CD4-positive, alpha-beta memory T cell (primary cell): Measurements from ENCODE around the gene TMEM14C. TPM values are rescaled to one million over a fixed set of nuclear protein-coding genes. Genes with fewer than 3 reads are reported as not detected.
A peak's percentile ranks its signal among the peaks of the same experiment; 100 is the strongest.
"Not testable (repeated sequence)": the region's sequence is repeated elsewhere in the genome, so short reads cannot be mapped to it uniquely, and the experiment has no call there.

Experiments used
- CTCF ChIA-PET: fragments of 350-600 bp; sonication (Branson Sonifier 250); formaldehyde crosslinking; loops from one replicate; lab custom pipeline; 2021; ENCODE audit warnings: inconsistent platforms; ENCODE audit not compliant: partially characterized antibody; lab: Charles Lee
- POLR2A ChIA-PET: fragments of 350-600 bp; sonication (Branson Sonifier 250); formaldehyde crosslinking; loops from one replicate; lab custom pipeline; 2021; ENCODE audit not compliant: partially characterized antibody; lab: Charles Lee
- DNase-seq, 5 donors: peaks; one replicate each; pipeline versions ENCODE4 v3.0.0 to v3.0.0-alpha.2; 2020 to 2022; ENCODE audit warnings: mixed read lengths in 1 of 5
- H3K27ac ChIP-seq: one replicate; pipeline ENCODE4 v1.7.0; 2013; ENCODE audit warnings: low read depth, low read length
- H3K27me3 ChIP-seq: 2 replicates; pipeline ENCODE4 v1.7.0; 2013; ENCODE audit warnings: mild to moderate bottlenecking, low read length, moderate library complexity; ENCODE audit not compliant: insufficient read depth
- H3K36me3 ChIP-seq: 2 replicates; pipeline ENCODE4 v1.7.0; 2013; ENCODE audit warnings: mild to moderate bottlenecking, low read length, moderate library complexity; ENCODE audit not compliant: insufficient read depth
- H3K4me1 ChIP-seq: 2 replicates; pipeline ENCODE4 v1.7.0; 2013; ENCODE audit warnings: mild to moderate bottlenecking, low read length, moderate library complexity; ENCODE audit not compliant: insufficient read depth
- H3K4me3 ChIP-seq, 2 donors: one replicate each; pipeline ENCODE4 v1.7.0; 2013; ENCODE audit warnings: low read length in 2 of 2, mild to moderate bottlenecking in 1 of 2
- H3K9me3 ChIP-seq, 2 donors: one replicate each; pipeline ENCODE4 v1.7.0; 2013; ENCODE audit warnings: low read length in 2 of 2, control low read depth in 1 of 2; ENCODE audit not compliant: control insufficient read depth in 1 of 2
- H3K27ac Mint-ChIP-seq, 7 donors: one replicate each; pipeline ENCODE4 v1.8.0; 2020 to 2021; ENCODE audit warnings: mixed read lengths in 7 of 7, mild to moderate bottlenecking in 6 of 7, inconsistent platforms in 3 of 7, moderate library complexity in 3 of 7
- H3K27me3 Mint-ChIP-seq, 2 donors: one replicate each; pipeline ENCODE4 v1.8.0; 2020 to 2021; ENCODE audit warnings: mixed read lengths in 2 of 2
- H3K36me3 Mint-ChIP-seq, 2 donors: one replicate each; pipeline ENCODE4 v1.8.0; 2020 to 2021; ENCODE audit warnings: mixed read lengths in 2 of 2, inconsistent platforms in 1 of 2, mild to moderate bottlenecking in 1 of 2
- H3K4me1 Mint-ChIP-seq, 4 donors: one replicate each; pipeline ENCODE4 v1.8.0; 2020 to 2021; ENCODE audit warnings: mixed read lengths in 4 of 4, mild to moderate bottlenecking in 1 of 4
- H3K4me3 Mint-ChIP-seq, 8 donors: one replicate each; pipeline ENCODE4 v1.8.0; 2020 to 2021; ENCODE audit warnings: mixed read lengths in 8 of 8, mild to moderate bottlenecking in 7 of 8, moderate library complexity in 6 of 8, inconsistent platforms in 3 of 8
- H3K9me3 Mint-ChIP-seq, 8 donors: one replicate each; pipeline ENCODE4 v1.8.0; 2020 to 2021; ENCODE audit warnings: mixed read lengths in 8 of 8, mild to moderate bottlenecking in 5 of 8, inconsistent platforms in 3 of 8, moderate library complexity in 1 of 8
- intact Hi-C: fragments of 100-400 bp; cut with micrococcal nuclease; formaldehyde crosslinking; loops from one replicate; pipeline ENCODE4 v1.15.1; 2023
- polyA plus RNA-seq, 2 donors: library from polyadenylated mRNA; unstranded; fragments of 300-500 nt; fragmentation: Illumina TruSeq; gene quantifications; one replicate each; pipeline ENCODE4 v1.2.3, GENCODE V29; 2021
- total RNA-seq, 2 experiments: library from RNA; stranded (reverse); gene quantifications; one replicate each; pipeline ENCODE4 v1.2.3, GENCODE V29; 2021

The TMEM14C gene
- total and polyA plus RNA-seq, 4 experiments from 2014 or later = 34.1 to 107 (median 63.6) TPM

DNA sequence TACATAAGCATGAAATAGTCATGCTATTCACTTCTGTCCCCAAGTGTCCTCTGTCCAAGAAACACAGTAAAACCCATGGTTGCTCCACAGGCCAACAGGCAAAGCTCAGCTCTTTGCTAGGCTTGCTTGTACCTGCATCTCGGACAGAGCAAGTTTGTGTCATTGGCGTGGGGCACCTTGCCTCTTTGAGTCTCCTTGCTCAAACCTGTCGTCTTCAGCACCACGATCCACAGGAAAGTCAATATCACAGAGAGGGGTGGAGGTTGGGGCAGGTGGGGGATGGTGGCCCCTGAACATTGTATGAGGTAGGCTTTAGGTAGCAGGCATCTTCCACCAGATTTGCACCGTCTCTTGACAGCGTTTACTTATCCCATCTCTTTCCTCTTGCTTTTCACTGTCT is 20.6 kb downstream of the TMEM14C start:
- Mint-ChIP-seq H3K9me3 (peaks cover 0 to 1% (median 0%) of the 10 kb centered on the region in 8 donors), H3K4me3 (no peak overlapping the region), H3K4me1 (peaks cover 7 to 41% (median 19%) of the 10 kb centered on the region in 4 donors), H3K27me3 (no peaks in the 10 kb centered on the region), H3K27ac (no peak overlapping the region), H3K36me3 (peaks cover 0 to 11% of the 10 kb centered on the region in 2 donors)
- H3K9me3 ChIP-seq = no peaks in the 10 kb centered on the region
- H3K4me1 ChIP-seq = peaks cover 15% of the 10 kb centered on the region
- no peak overlapping the region for H3K4me3 ChIP-seq
- no peaks in the 10 kb centered on the region for H3K36me3 ChIP-seq
- CTCF ChIA-PET = no interaction called here
- intact Hi-C loops = no loop called here
- POLR2A ChIA-PET = interaction anchor here (1.1 to 1.6 kb wide), 2 partner anchors 21 to 49 kb away, joined by 3 to 6 read pairs; partner anchors contain the start of genes PAK1IP1 and TMEM14C
- no peak for DNase-seq
- H3K27me3 ChIP-seq = no peaks in the 10 kb centered on the region
- no peak overlapping the region for H3K27ac ChIP-seq

DNA sequence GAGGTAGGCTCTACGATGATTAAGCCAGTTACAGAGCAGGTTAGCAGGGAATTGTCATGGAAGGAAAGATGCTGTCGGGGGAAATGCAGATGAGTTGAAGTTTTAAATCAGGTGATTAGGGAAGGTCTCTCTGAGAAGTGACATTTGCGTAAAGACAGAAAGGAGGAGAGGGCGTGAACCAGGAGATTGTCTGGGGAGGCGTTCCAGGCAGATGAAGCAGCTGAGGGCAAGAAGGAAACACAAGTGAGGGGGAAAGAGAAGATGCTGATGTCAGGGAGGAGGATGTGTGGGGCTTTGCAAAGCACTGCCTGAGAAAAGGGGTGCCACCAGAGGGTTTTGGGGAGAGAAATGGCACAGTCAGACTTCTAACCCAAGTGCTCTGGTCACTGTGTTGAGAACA is 22.2 kb downstream of the TMEM14C start:
- H3K4me3 Mint-ChIP-seq = peak overlapping the region in 4 of 8 donors; percentile 14 to 54 (median 38)
- peaks cover 17 to 57% (median 34%) of the 10 kb centered on the region in 4 donors for H3K4me1 Mint-ChIP-seq
- ChIA-PET POLR2A (no interaction called here), CTCF (no interaction called here)
- Histone ChIP-seq H3K36me3 (no peaks in the 10 kb centered on the region), H3K9me3 (no peaks in the 10 kb centered on the region), H3K4me1 (peaks cover 31% of the 10 kb centered on the region), H3K27ac (no peak overlapping the region), H3K4me3 (no peak overlapping the region), H3K27me3 (no peaks in the 10 kb centered on the region)
- peak overlapping the region in 5 of 7 donors; percentile 2 to 96 (median 25) for H3K27ac Mint-ChIP-seq
- no peak for DNase-seq
- peaks cover 4 to 17% of the 10 kb centered on the region in 2 donors for H3K36me3 Mint-ChIP-seq
- H3K27me3 Mint-ChIP-seq = no peaks in the 10 kb centered on the region
- peaks cover 0 to 1% (median 0%) of the 10 kb centered on the region in 8 donors for H3K9me3 Mint-ChIP-seq
- intact Hi-C loops = loop anchor here (5.0 kb wide), 1 partner anchor 792 kb away; the partner anchor contains the start of gene TMEM170B

DNA sequence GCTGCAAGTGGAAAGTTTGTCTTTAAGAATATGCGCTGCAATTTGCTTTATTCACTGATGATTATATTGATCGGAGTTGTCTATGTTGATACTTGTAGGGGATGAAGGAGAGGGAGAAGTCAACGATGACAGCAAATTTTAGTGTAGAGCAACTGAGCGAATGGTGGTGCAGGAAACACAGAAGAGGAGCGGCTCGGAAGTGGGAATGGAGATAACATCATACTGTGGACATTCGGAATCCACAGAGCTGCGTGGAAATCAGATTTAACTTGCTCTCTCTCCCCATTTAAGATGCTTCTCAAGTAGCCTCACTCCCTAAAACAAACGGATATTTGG is 24.0 kb downstream of the TMEM14C start:
- Histone ChIP-seq H3K4me1 (peaks cover 44% of the 10 kb centered on the region), H3K27me3 (no peaks in the 10 kb centered on the region), H3K9me3 (no peaks in the 10 kb centered on the region), H3K27ac (peak overlapping the region; percentile 74), H3K4me3 (peak overlapping the region; percentile 76 to 83), H3K36me3 (peaks cover 12% of the 10 kb centered on the region)
- no peaks in the 10 kb centered on the region for H3K27me3 Mint-ChIP-seq
- CTCF ChIA-PET = interaction anchor here (1.4 to 2.3 kb wide), 4 partner anchors 24 to 55 kb away, joined by 5 to 9 read pairs (median 7); partner anchors contain the start of genes C6orf52, PAK1IP1 and TMEM14C
- peaks cover 22 to 69% (median 49%) of the 10 kb centered on the region in 4 donors for H3K4me1 Mint-ChIP-seq
- peak overlapping the region; percentile 96 to 99 (median 97) for H3K27ac Mint-ChIP-seq
- H3K36me3 Mint-ChIP-seq = peaks cover 12 to 31% of the 10 kb centered on the region in 2 donors
- DNase-seq = no peak
- H3K4me3 Mint-ChIP-seq = peak overlapping the region; percentile 86 to 99 (median 96)
- H3K9me3 Mint-ChIP-seq = peaks cover 0 to 1% (median 0%) of the 10 kb centered on the region in 8 donors
- POLR2A ChIA-PET = interaction anchor here (1.0 to 4.5 kb wide), 4 partner anchors 25 to 60 kb away, joined by 3 to 118 read pairs (median 28); partner anchors contain the start of genes C6orf52, PAK1IP1 and TMEM14C
- intact Hi-C loops = loop anchor here (1.0 to 5.0 kb wide), 5 partner anchors 24 to 790 kb away; partner anchors contain the start of genes C6orf52, MAK, PAK1IP1 and SMIM13

DNA sequence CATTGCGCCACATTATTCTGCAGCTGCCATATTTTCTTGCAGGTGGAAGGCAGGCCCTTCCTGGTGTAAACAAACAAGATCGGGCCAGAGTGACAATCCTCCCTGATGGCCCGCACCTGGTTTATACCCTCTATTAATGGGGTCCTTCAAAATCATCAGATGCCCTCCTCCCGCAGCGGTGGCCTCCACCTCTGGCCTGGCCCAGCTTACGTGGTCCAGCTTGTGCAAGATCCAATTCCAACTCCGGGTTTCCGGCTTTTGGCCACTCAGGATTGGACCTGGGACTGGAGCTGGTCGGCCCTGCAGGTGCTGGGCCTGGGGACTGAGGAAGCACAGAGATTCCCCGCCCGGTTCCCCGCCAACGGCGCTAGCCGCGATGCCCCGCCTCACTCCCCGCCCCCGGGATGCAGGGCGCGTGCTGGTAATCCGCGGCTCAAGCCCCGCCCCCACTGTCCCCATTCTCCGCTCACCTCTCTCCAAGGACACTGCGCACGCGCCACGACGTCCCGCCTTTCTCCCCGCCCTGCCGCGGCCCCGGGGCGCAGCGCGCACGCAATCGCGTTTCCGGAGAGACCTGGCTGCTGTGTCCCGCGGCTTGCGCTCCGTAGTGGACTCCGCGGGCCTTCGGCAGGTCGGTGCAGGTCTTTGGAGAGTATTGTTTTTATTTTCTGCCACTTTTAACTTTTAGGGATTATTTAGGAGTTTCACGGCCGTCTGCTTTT is 24.5 kb downstream of the TMEM14C start, which contains the start of gene TMEM14B:
Gene TMEM14B (plus strand): TSS at position 555 of the 722 bp plus-strand sequence. CDS start 1,441 bp downstream, outside the sequence.
- no peaks in the 10 kb centered on the region for H3K27me3 Mint-ChIP-seq
- peaks cover 44% of the 10 kb centered on the region for H3K4me1 ChIP-seq
- CTCF ChIA-PET = interaction anchor here (1.4 to 2.3 kb wide), 4 partner anchors 25 to 55 kb away, joined by 5 to 9 read pairs (median 7); partner anchors contain the start of genes C6orf52, PAK1IP1 and TMEM14C
- POLR2A ChIA-PET = interaction anchor here (0.8 to 4.5 kb wide), 6 partner anchors 13 to 61 kb away, joined by 3 to 118 read pairs (median 5); partner anchors contain the start of genes C6orf52, PAK1IP1 and TMEM14C
- no peaks in the 10 kb centered on the region for H3K27me3 ChIP-seq
- peaks cover 12% of the 10 kb centered on the region for H3K36me3 ChIP-seq
- H3K9me3 Mint-ChIP-seq = peaks cover 0 to 1% (median 0%) of the 10 kb centered on the region in 8 donors
- H3K27ac Mint-ChIP-seq = peak within 1 kb of the TSS; percentile 96 to 99 (median 97)
- peak within 1 kb of the TSS; percentile 86 to 99 (median 96) for H3K4me3 Mint-ChIP-seq
- peak within 1 kb of the TSS; percentile 76 to 83 for H3K4me3 ChIP-seq
- peaks cover 12 to 36% of the 10 kb centered on the region in 2 donors for H3K36me3 Mint-ChIP-seq
- DNase-seq = peak; percentile 98 to 99 (median 99)
- peak within 1 kb of the TSS; percentile 74 for H3K27ac ChIP-seq
- intact Hi-C loops = loop anchor here (1.0 to 5.0 kb wide), 5 partner anchors 24 to 790 kb away; partner anchors contain the start of genes C6orf52, MAK, PAK1IP1 and SMIM13
- no peaks in the 10 kb centered on the region for H3K9me3 ChIP-seq
- peaks cover 22 to 72% (median 51%) of the 10 kb centered on the region in 4 donors for H3K4me1 Mint-ChIP-seq

DNA sequence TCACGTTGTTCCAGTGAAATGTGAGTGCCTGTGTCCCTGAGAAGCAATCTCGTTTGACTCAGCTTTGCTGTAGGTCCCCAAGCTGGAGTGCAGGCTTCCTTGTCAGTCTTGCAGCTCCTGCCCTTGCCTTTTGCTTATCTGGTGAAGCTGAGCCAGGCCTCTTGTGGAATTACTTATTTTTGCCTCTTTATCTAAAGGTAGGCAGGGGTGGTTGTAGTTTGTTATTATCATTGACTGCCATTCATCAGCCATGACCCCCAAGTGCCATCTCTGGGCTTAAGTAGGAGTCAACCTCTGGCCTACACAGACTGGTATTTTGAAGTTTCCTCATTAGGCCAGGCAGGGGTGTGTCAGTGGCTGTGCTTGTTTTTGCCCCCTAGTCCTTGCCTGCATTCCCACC is 26.9 kb downstream of the TMEM14C start:
- CTCF ChIA-PET = interaction anchor here (1.5 kb wide), 1 partner anchor 28 kb away, joined by 3 read pairs; no protein-coding TSS in a partner anchor
- H3K4me3 Mint-ChIP-seq = peak overlapping the region in 6 of 8 donors; percentile 14 to 99 (median 34)
- Histone ChIP-seq H3K9me3 (no peaks in the 10 kb centered on the region), H3K36me3 (peaks cover 18% of the 10 kb centered on the region), H3K27me3 (no peaks in the 10 kb centered on the region), H3K4me3 (no peak overlapping the region), H3K4me1 (peaks cover 44% of the 10 kb centered on the region), H3K27ac (no peak overlapping the region)
- H3K9me3 Mint-ChIP-seq = peaks cover 0 to 1% (median 0%) of the 10 kb centered on the region in 8 donors
- intact Hi-C loops = loop anchor here (5.0 kb wide), 1 partner anchor 788 kb away; the partner anchor contains the start of gene TMEM170B
- no peak for DNase-seq
- H3K36me3 Mint-ChIP-seq = peaks cover 25 to 54% of the 10 kb centered on the region in 2 donors
- peaks cover 32 to 84% (median 64%) of the 10 kb centered on the region in 4 donors for H3K4me1 Mint-ChIP-seq
- POLR2A ChIA-PET = interaction anchor here (4.4 to 4.5 kb wide), 2 partner anchors 28 to 55 kb away, joined by 51 to 118 read pairs; partner anchors contain the start of genes C6orf52, PAK1IP1 and TMEM14C
- H3K27me3 Mint-ChIP-seq = no peaks in the 10 kb centered on the region
- H3K27ac Mint-ChIP-seq = peak overlapping the region in 4 of 7 donors; percentile 48 to 98 (median 97)

DNA sequence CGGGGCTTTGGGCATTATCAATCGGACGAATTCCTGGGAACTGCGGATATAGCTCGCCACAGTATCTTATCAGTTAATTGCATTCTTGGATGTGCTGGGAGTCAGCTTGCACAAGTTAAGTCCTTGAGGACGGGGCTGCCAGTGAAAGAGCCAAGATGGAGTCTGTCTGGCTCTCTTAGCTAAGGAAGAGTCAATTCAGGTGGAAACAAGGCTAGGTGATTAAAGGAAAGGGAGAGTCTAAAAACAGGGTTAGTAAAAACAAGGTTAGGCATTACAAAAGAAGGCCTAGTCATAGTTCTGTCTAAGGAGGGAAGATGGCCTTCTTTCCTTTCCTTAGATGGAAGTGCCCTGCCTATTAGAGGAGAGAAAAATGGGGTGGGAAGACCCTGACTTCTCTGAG is 27.7 kb downstream of the TMEM14C start:
- H3K27me3 ChIP-seq, H3K9me3 ChIP-seq, H3K9me3 Mint-ChIP-seq, H3K4me3 ChIP-seq, H3K27me3 Mint-ChIP-seq, POLR2A ChIA-PET, intact Hi-C loops, CTCF ChIA-PET, H3K27ac ChIP-seq, DNase-seq: not testable (repeated sequence)
- Mint-ChIP-seq H3K4me3 (peak overlapping the region in 2 of 8 donors; percentile 40 to 46), H3K36me3 (peaks cover 33 to 63% of the 10 kb centered on the region in 2 donors), H3K27ac (peak overlapping the region in 2 of 7 donors; percentile 29 to 53), H3K4me1 (peaks cover 32 to 83% (median 62%) of the 10 kb centered on the region in 4 donors)
- peaks cover 26% of the 10 kb centered on the region for H3K36me3 ChIP-seq
- peaks cover 44% of the 10 kb centered on the region for H3K4me1 ChIP-seq
